ACHN (cell line): ENCODE results near the gene BAAT.
"Not testable (repeated sequence)": the region's sequence is repeated elsewhere in the genome, so short reads cannot be mapped to it uniquely, and the experiment has no call there.

Source experiments
- DNase-seq: peaks from one replicate; pipeline ENCODE4 v3.0.0-alpha.2; 2015
- in situ Hi-C: cut with HindIII; loops from 2 replicates; pipeline ENCODE4 v1.10.0; 2017; ENCODE audit warnings: low sequenced_read_pairs, low pct_ligation_motif_present, low pct_unique_long_range_greater_than_20kb

BAAT gene

DNA sequence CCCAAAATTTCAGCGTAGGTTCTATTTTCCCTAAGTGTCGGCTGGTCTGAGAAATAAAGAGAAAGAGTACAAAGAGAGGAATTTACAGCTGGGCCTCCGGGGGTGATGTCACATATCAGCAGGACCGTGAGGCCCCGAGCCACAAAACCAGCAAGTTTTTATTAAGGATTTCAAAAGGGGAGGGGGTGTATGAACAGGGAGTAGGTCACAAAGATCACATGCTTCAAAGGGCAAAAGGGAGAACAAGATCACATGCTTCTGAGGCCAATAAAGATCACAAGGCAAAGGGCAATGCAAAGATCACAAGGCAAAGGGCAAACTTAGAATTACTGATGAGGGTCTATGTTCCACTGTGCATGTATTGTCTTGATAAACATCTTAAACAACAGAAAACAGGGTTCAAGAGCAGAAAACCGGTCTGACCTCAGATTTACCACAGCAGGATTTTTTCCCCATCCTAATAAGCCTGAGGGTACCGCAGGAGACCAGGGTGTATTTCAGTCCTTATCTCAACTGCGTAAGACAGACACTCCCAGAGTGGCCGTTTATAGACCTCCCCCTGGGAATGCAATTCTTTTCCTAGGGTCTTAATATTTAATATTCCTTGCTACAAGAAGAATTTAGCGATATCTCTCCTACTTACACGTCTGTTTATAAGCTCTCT is at the start of gene BAAT:
Gene BAAT, minus strand, starts transcription at position 134 of the 664 bp plus-strand sequence. CDS start 13,602 bp downstream, outside the sequence.
- DNase-seq, in situ Hi-C loops: not testable (repeated sequence)

DNA sequence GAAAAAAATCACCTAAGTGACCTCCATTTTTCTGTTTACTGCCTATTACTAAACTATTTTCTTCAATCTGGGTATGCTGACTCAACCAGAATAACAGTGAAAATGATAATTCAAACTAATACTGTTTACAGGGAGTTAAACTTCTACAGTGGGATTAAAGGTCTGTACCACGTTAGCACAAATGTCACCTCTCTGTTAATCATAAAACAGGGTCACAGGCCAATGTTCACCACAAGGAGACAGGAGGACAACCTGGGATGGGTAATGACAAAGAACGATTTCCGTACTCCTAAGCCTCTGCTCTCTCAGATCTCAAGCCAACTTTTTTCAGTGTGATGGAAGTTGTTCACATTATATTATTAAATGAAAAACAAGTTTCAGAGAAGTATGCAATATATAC is 48.4 kb upstream of the BAAT start:
- in situ Hi-C loops, result no loop called here
- no peak for DNase-seq

DNA sequence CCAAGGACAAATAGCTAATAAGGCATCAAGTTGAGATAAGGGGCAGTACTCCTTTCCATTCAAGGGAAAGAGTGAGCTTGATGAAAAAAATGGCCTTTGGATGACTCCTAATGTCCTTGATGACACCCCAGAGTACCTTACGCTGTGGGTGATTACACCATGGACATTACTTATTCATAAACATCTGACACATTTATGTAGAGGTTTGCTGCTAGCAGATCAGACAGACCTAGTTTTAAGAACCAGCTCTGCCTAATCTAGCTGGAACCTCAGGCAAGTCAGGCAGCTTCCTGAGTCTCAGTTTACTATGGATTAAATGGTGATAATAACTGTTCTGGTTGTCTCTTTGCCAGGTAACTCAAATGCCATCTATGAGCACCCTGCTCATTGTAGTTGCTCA is 47.9 kb upstream of the BAAT start:
- in situ Hi-C loops, result no loop called here

DNA sequence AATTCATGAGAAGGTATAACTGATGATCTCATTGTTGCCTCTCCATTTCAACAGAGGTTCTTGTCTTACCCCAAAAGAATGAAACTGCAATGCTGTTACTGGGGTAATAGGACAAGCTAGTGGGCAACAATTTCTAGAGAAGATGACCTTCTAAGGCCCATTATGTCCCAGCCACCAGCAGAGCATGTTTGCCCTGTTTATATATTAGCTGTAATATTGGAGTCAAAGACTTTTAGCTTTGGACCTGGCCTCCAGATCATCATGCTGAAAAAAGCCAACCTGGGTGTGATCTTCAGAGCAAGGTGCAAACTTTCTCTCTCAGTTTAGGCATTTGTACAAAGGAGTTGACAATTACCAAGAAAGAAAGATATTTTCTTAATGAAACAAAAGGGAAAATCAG is 47.4 kb upstream of the BAAT start:
- in situ Hi-C loops, result no loop called here

More for the DNA sequence above, 47.9 kb upstream of the BAAT start:
- no peak for DNase-seq

DNA sequence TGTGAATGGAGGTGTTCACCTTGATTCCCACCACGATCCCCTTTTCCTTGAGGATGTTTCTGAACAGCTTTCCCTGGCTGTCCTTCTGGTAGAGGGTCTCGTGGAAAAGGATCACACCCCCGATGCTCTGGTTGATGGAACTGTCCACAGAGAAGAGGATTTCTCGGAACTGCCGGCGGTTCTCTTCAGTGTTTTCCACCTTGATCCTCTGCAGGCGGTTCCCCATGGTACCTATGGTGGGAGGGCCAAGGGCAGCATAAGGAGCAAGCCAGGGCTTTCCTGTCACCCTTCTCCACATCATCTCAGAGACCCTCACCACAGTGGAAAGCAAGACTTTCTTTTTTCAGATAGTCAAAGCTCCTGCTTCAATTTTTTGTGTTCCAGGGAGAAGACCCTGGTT is 44.9 kb upstream of the BAAT start:
- in situ Hi-C loops, result no loop called here
- no peak for DNase-seq

More for the DNA sequence above, 47.4 kb upstream of the BAAT start:
- DNase-seq, result no peak

DNA sequence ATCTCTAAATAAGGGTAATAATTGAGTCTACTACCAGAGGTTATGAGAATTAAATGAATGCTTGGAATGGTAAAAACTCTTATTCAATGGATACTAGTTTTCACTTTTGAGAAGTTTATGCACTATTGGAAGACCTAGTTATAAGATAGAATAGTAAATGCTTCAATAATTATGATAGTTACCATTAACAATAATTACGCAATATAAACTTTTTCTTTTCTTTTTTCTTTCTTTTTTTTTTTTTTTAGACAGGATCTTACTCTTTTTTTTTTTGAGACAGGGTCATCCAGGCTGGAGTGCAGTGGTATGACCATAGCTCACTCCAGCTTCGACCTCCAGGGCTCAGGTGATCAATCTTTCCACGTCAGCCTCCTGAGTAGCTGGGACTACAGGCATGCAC is 44.1 kb upstream of the BAAT start:
- in situ Hi-C loops, result no loop called here
- no peak for DNase-seq

DNA sequence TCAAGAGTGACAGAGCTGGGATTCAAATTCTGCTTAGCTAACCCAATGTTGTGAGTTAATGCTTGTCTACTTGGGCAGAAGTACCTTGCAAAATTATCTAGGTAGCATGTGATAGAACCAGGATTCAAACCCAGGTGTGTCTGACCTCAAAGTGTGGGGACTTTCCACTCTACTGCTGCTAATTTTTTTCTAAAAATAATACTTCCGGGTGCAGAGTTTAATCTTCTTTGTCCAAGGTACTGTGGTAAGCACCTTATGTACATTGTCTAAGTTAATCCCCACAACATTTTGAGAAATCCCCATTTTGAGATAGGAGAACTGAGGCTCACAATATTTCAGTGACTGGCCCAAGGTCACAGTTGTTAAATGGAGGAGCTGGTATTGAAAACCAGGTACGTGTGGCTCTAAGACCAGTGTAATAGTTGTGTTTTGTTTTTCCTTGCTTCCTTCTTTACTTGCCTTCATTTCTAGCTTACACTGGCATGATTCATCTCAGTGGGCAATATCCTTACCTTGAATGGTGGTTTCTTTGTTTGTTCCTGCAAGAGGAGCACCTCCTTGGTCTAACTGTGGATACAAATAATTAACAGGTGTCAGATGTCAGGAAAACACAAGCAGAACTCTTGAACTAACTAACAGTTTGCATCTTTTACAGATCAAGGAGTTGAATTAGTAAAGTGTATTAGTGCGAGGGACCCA is 43.3 kb upstream of the BAAT start:
- DNase-seq, result no peak
- in situ Hi-C loops, result no loop called here

DNA sequence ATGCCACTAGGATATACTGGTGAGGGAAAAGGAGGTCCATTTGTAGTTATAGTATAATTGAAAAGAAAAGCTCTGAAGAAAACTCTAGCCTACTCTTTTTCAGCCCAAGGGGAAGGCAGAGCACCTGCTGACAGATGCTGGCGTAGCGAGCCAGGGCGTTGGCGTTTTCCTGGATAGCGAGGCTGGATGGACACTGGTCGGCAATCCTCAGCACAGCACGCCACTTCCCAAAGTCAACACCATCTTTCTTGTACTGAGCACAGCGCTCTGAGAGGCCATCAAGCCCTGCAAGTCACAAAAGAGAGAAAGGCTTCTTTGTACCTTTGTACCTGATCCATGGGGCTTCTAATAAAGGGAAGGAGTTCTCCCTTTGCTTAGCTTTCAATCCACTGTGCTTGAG is 42.6 kb upstream of the BAAT start:
- DNase-seq, result no peak
- in situ Hi-C loops, result no loop called here

DNA sequence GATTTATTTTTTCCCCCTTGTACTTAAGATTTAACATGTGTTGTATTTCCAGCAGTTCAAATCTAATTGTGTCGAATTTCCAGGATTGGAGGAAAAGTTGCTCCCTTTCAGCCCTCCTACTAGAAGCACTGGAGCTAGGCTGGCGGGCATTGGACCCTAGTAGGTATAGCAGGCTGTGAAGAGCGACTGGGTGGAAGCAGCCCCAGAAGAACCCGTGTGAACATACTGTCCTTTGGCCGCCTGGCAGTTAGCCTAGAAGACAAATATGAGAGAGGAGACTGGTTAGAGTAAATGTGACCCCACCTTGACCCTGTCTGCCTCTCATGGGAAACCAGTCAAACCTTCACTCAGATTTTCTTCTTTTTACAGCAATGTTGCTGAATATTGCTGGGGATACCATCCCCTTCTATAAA is 36.9 kb upstream of the BAAT start:
- in situ Hi-C loops, result no loop called here
- no peak for DNase-seq

DNA sequence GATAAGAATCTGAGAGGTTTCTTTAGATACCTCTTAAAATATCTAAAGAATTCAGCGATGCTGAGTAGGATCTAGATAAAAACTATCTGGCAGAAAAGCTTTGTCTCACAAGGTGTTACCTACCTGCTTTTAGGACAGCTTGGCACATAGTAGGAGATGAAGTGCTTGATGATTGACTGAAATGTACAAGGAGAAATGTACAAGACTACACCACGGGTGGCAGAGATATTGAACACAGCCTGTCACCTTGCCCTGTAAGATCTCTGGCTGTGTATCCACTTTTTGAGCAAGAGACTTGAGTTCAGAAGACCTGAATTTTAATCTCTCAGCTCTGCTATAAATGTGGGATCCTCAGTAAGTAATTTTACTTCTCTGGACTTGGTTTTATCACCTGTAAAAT is 35.1 kb upstream of the BAAT start:
- in situ Hi-C loops, result no loop called here

DNA sequence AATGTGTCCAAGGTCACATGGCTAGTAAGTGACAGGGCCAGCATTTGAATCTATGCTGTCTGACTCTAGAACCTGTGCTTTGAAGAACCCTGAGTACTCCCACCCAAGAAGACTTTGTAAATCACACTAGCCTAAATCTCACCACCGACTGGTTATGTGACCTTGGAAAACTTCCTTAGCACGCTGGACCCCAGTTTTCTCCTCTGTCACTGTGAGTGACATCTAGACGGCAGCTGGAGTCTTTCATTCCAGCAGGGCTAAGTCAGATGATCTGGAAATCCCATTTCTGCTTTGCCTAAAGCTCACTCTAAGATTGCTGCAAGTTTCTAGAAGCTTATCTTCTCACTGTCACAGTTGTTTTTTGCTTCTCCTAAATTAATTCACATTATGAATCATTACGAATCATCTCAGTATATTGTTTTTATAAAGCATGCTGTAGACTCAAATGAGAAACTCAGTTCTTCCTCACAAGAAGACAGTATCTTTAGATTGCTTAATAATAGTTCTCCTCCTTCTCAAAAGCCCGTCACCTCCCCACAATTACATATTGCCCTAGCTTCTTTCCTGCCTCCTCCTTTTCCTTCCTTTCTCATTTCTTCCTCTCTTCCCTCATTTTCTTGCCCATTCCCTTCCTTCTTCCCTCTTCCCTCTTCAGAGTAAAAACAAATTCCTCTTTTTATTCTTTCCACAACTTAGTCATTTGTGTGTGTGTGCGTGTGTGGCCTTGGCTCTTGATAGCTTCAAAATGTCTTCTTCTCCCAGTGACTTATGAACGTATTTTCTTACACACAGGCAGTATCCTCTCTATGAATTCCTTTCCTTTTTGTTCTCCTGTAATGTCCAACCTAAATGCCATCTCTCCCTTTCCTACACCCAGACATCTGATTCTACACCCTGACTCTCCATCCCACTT is 34.0 kb upstream of the BAAT start:
- no peak for DNase-seq
- in situ Hi-C loops, result no loop called here

More for the DNA sequence above, 35.1 kb upstream of the BAAT start:
- no peak for DNase-seq

DNA sequence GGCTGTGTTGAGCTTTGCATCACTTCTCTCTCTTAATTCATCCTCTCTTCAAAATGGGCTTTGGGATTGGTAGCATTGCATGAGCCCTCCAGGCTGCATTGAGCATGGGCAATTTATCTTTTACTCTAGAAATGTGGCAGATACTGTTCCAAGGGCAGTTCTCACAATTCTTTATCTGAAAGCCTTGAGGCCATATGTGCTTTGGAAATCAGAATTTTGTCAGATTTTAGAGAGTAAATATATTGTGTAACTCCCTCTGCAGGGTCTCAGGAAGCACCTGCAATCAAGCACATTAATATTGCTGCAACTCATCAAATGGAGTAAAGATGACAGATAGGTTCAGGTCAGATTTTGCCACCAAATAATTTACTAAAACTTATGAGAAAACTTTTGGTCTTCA is 33.2 kb upstream of the BAAT start:
- DNase-seq, result no peak
- in situ Hi-C loops, result no loop called here

DNA sequence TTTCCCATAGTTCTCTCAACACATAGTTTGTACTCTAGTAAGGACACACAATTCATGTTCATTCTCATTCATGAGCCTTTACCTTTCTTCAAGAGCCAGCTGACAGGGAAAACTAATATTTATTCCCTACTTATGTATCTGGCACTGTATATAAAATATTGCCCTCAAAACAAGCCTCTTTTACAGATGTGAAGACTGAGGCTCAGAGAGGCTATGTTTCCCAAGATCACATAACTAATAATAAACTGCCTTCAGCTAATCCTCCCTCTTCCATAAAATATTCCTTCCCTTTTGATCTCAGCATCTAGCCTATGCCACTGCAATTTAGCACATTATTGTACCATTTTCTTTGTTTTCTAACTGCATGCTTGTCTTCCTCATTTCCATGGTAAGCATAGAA is 32.6 kb upstream of the BAAT start:
- in situ Hi-C loops, result no loop called here

DNA sequence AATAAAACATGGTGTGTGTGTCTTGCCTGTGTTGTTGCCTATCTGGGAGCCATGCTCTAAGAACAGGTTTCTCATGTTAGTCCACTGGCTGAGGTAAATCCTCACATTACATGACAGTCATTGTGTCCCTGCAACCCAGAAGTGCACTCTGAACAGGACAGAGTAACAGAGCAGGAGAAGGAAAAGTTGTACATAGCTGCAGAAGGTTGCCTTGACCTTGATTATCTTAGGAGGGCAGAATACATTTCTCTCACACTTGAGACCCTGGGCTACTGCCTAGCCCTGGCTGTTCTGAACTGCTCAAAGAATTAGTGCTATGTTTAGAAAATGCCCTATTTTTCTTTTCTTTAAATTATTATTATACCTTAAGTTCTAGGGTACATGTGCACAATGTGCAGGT is 30.8 kb upstream of the BAAT start:
- in situ Hi-C loops, result no loop called here
- DNase-seq, result no peak

More for the DNA sequence above, 32.6 kb upstream of the BAAT start:
- DNase-seq, result no peak

DNA sequence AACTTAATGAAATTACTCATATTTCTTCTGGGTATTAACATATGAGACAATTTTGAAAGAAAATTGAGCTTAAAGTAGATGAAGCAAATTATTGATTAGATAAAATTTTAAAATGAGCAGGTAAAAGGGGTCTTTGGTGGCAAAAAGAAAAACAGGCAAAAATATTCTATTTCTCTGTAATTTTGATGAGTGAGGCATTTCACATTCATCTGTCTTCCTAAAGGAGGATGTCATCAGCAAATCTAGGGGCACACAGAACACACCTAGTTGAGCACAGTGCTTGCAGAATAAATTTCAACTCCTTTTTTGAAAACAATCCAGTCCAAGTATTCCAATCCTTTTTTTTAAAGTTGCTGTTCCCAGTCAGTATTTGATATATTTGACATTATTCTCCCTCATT is 30.0 kb upstream of the BAAT start:
- in situ Hi-C loops, result no loop called here

DNA sequence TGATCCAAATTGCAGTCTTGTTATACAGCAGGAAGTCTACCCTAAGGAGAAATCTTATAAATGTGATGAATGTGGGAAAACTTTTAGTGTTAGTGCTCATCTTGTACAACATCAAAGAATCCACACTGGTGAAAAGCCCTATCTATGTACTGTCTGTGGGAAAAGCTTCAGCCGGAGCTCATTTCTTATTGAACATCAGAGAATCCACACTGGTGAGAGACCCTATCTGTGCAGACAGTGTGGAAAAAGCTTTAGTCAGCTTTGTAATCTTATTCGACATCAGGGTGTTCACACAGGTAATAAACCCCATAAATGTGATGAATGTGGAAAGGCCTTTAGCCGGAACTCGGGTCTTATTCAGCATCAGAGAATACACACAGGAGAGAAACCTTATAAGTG is 24.3 kb upstream of the BAAT start:
- peak; percentile 28 for DNase-seq
- in situ Hi-C loops, result no loop called here

More for the DNA sequence above, 30.0 kb upstream of the BAAT start:
- DNase-seq, result no peak

DNA sequence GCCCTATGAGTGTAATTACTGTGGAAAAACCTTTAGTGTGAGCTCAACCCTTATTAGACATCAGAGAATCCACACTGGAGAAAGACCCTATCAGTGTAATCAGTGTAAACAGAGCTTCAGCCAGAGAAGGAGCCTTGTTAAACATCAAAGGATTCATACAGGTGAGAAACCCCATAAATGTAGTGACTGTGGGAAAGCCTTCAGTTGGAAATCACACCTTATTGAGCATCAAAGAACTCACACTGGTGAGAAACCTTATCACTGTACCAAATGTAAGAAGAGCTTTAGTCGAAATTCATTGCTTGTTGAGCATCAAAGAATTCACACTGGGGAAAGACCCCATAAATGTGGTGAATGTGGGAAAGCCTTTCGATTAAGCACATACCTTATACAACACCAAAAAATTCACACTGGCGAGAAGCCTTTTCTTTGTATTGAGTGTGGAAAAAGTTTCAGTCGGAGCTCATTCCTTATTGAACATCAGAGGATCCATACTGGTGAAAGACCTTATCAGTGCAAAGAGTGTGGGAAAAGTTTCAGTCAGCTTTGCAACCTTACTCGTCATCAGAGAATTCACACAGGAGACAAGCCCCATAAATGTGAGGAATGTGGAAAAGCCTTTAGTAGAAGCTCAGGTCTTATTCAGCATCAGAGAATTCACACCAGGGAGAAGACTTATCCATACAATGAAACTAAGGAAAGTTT is 23.7 kb upstream of the BAAT start:
- in situ Hi-C loops, result no loop called here
- no peak for DNase-seq

DNA sequence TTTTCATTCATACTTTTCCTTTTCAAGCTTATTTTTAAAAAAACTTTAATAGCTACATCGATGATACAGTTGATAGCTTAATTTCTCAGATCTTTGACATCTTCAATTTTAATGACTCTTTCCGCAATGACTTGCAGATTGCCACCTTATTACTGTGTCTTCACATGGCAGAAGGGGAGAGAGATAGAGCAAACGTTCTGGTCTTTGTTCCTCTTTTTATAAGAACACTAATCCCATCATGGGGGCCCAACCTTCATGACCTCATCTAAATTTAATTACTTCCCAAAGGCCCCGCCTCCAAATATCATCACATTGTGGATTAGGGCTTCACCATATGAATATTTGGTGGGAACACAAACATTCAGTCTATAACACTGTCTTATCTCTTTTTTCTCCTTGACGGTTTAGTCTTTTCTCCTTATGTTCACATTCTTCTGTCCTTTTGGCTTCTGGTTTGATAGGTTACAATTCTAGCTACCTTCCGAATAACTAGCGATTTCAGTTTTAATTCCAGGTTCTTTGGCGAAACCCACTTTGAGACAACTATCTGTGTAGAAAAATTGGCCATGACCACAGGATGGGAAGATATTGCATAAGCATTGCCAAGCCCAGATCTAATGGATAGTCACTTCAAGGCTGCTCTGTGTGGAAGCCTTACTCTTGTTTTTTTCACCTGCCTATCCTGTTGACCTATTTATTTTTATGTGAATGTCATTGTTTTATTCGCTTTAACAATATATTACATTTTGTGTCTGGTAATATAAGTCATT is 18.9 kb upstream of the BAAT start:
- no peak for DNase-seq
- in situ Hi-C loops, result no loop called here
